Suprapubic skin (tissue), 4 donors: ENCODE results near the gene RTP3.

Experiments used
- CTCF ChIP-seq, 2 donors: fragments of 200-600 bp in 1 of 2; fragments of 450-650 bp in 1 of 2; sonication (generic) in 1 of 2; IDR thresholded peaks; one replicate each; pipeline ENCODE4 v1.5.1; 2016 to 2019; ENCODE audit warnings: antibody characterized with exemption in 2 of 2, mild to moderate bottlenecking in 1 of 2, moderate library complexity in 1 of 2
- EP300 ChIP-seq: sonication (generic); formaldehyde crosslinking; IDR thresholded peaks from one replicate; pipeline ENCODE4 v1.6.1; 2017; ENCODE audit warnings: antibody characterized with exemption
- POLR2A ChIP-seq, 2 donors: fragments of 450-650 bp; IDR thresholded peaks; one replicate each; pipeline ENCODE4 v1.6.1; 2017; ENCODE audit warnings: antibody characterized with exemption in 2 of 2, mild to moderate bottlenecking in 2 of 2, moderate library complexity in 2 of 2
- POLR2AphosphoS5 ChIP-seq, 3 donors: sonication (generic); formaldehyde crosslinking; IDR thresholded peaks; one replicate each; pipeline ENCODE4 v1.6.1; 2017; ENCODE audit warnings: antibody characterized with exemption in 3 of 3

GRCh38 chr3:46484911-46485778, 12.6 kb upstream of the RTP3 start:
- TF ChIP-seq CTCF (IDR thresholded peaks at IDR 0.05) (no peak), POLR2A (IDR thresholded peaks at IDR 0.05) (no peak), EP300 (no peak), POLR2AphosphoS5 (IDR thresholded peaks at IDR 0.05) (no peak)
